Measurements from ENCODE around the gene USP43.

- TF ChIP-seq, protein P1, sequence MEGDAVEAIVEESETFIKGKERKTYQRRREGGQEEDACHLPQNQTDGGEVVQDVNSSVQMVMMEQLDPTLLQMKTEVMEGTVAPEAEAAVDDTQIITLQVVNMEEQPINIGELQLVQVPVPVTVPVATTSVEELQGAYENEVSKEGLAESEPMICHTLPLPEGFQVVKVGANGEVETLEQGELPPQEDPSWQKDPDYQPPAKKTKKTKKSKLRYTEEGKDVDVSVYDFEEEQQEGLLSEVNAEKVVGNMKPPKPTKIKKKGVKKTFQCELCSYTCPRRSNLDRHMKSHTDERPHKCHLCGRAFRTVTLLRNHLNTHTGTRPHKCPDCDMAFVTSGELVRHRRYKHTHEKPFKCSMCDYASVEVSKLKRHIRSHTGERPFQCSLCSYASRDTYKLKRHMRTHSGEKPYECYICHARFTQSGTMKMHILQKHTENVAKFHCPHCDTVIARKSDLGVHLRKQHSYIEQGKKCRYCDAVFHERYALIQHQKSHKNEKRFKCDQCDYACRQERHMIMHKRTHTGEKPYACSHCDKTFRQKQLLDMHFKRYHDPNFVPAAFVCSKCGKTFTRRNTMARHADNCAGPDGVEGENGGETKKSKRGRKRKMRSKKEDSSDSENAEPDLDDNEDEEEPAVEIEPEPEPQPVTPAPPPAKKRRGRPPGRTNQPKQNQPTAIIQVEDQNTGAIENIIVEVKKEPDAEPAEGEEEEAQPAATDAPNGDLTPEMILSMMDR (conservative IDR thresholded peaks at IDR 0.05 in 1 of 2, IDR thresholded peaks at IDR 0.05 in 1 of 2; ENCODE audit: low read depth in 1 of 2, low read length in 2 of 2): no peak
- no peak for TF ChIP-seq EZH2 (IDR thresholded peaks at IDR 0.05; ENCODE audit: low read length, missing control alignments)
These were observed 16.8 kb upstream of the USP43 start for GRCh38 chr17:9628509-9628908.

All from fibroblast of lung (primary cell).